ENCODE results near the gene PCSK7. TPM values are rescaled to one million over a fixed set of nuclear protein-coding genes. Genes with fewer than 3 reads are reported as not detected.
A peak's percentile ranks its signal among the peaks of the same experiment; 100 is the strongest.

Gene PCSK7
- total and polyA plus RNA-seq, 2 donors from 2014 or later = 14.5 to 70.2 TPM

- H3K27me3 ChIP-seq (ENCODE audit: control insufficient read depth, insufficient read depth, low read length) = no peaks in the 10 kb centered on the region
- no peak for TF ChIP-seq CTCF (IDR thresholded peaks at IDR 0.05; ENCODE audit: borderline replicate concordance, extremely low read depth, insufficient read depth)
- intact Hi-C loops (cut with DNase I) = no loop called here
- peak in 4 of 5 donors; percentile 73 to 93 (median 90) for DNase-seq
- FAIRE-seq = no peak
- H3K9ac ChIP-seq (ENCODE audit: low read length in 3 of 3) = no peak overlapping the region
- H3K4me3 ChIP-seq (ENCODE audit: low read length in 3 of 3) = no peak overlapping the region
- peaks cover 0 to 23% (median 20%) of the 10 kb centered on the region in 3 donors for H3K36me3 ChIP-seq (ENCODE audit: control insufficient read depth in 2 of 3, insufficient read depth in 3 of 3, low read length in 3 of 3)
- H3K4me1 ChIP-seq (ENCODE audit: control insufficient read depth in 2 of 3, insufficient read depth in 2 of 3, low read depth in 1 of 3, low read length in 3 of 3) = peaks cover 8 to 9% (median 8%) of the 10 kb centered on the region in 3 donors
- no peaks in the 10 kb centered on the region for H3K9me3 ChIP-seq (ENCODE audit: control insufficient read depth in 2 of 3, insufficient read depth in 1 of 3, low read length in 3 of 3)
- no peak overlapping the region for H3K27ac ChIP-seq (ENCODE audit: low read depth in 2 of 2, low read length in 2 of 2)
Measured at GRCh38 chr11:117170210-117170609, 61.7 kb downstream of the PCSK7 start.

- intact Hi-C loops (cut with DNase I) = no loop called here
- Histone ChIP-seq H3K27ac (ENCODE audit: low read depth in 2 of 2, low read length in 2 of 2) (no peak overlapping the region), H3K4me3 (ENCODE audit: low read length in 3 of 3) (no peak overlapping the region), H3K27me3 (ENCODE audit: control insufficient read depth, insufficient read depth, low read length) (no peaks in the 10 kb centered on the region), H3K4me1 (ENCODE audit: control insufficient read depth in 2 of 3, insufficient read depth in 2 of 3, low read depth in 1 of 3, low read length in 3 of 3) (peaks cover 8 to 9% (median 8%) of the 10 kb centered on the region in 3 donors), H3K9me3 (ENCODE audit: control insufficient read depth in 2 of 3, insufficient read depth in 1 of 3, low read length in 3 of 3) (no peaks in the 10 kb centered on the region), H3K9ac (ENCODE audit: low read length in 3 of 3) (no peak overlapping the region), H3K36me3 (ENCODE audit: control insufficient read depth in 2 of 3, insufficient read depth in 3 of 3, low read length in 3 of 3) (peaks cover 0 to 25% (median 20%) of the 10 kb centered on the region in 3 donors)
- TF ChIP-seq CTCF (IDR thresholded peaks at IDR 0.05; ENCODE audit: borderline replicate concordance, extremely low read depth, insufficient read depth) = no peak
- FAIRE-seq (no peak), DNase-seq (peak in 4 of 5 donors; percentile 28 to 74 (median 51))
Measured at GRCh38 chr11:117169736-117170135, 62.1 kb downstream of the PCSK7 start.

- H3K4me1 ChIP-seq (ENCODE audit: control insufficient read depth in 2 of 3, insufficient read depth in 2 of 3, low read depth in 1 of 3, low read length in 3 of 3) = peaks cover under 1 to 4% (median under 1%) of the 10 kb centered on the region in 3 donors
- TF ChIP-seq CTCF (IDR thresholded peaks at IDR 0.05; ENCODE audit: borderline replicate concordance, extremely low read depth, insufficient read depth) = no peak
- no peaks in the 10 kb centered on the region for H3K27me3 ChIP-seq (ENCODE audit: control insufficient read depth, insufficient read depth, low read length)
- FAIRE-seq (no peak), DNase-seq (no peak)
- H3K9ac ChIP-seq (ENCODE audit: low read length in 3 of 3) = no peak overlapping the region
- intact Hi-C loops (cut with DNase I) = no loop called here
- peaks cover 3 to 43% (median 29%) of the 10 kb centered on the region in 3 donors for H3K36me3 ChIP-seq (ENCODE audit: control insufficient read depth in 2 of 3, insufficient read depth in 3 of 3, low read length in 3 of 3)
- H3K9me3 ChIP-seq (ENCODE audit: control insufficient read depth in 2 of 3, insufficient read depth in 1 of 3, low read length in 3 of 3) = no peaks in the 10 kb centered on the region
- no peak overlapping the region for H3K27ac ChIP-seq (ENCODE audit: low read depth in 2 of 2, low read length in 2 of 2)
- H3K4me3 ChIP-seq (ENCODE audit: low read length in 3 of 3) = no peak overlapping the region
Measured at GRCh38 chr11:117166491-117166890, 65.4 kb downstream of the PCSK7 start.

- no peaks in the 10 kb centered on the region for H3K4me1 ChIP-seq (ENCODE audit: control insufficient read depth in 2 of 3, insufficient read depth in 2 of 3, low read depth in 1 of 3, low read length in 3 of 3)
- FAIRE-seq (no peak), DNase-seq (no peak)
- peaks cover 9 to 36% (median 17%) of the 10 kb centered on the region in 3 donors for H3K36me3 ChIP-seq (ENCODE audit: control insufficient read depth in 2 of 3, insufficient read depth in 3 of 3, low read length in 3 of 3)
- H3K9ac ChIP-seq (ENCODE audit: low read length in 3 of 3) = no peak overlapping the region
- no peak for TF ChIP-seq CTCF (IDR thresholded peaks at IDR 0.05; ENCODE audit: borderline replicate concordance, extremely low read depth, insufficient read depth)
- H3K4me3 ChIP-seq (ENCODE audit: low read length in 3 of 3) = no peak overlapping the region
- H3K27me3 ChIP-seq (ENCODE audit: control insufficient read depth, insufficient read depth, low read length) = no peaks in the 10 kb centered on the region
- intact Hi-C loops (cut with DNase I) = no loop called here
- H3K27ac ChIP-seq (ENCODE audit: low read depth in 2 of 2, low read length in 2 of 2) = no peak overlapping the region
- no peaks in the 10 kb centered on the region for H3K9me3 ChIP-seq (ENCODE audit: control insufficient read depth in 2 of 3, insufficient read depth in 1 of 3, low read length in 3 of 3)
Measured at GRCh38 chr11:117160826-117161225, 71.0 kb downstream of the PCSK7 start.

Data from kidney (tissue), 14 donors.